ENCODE results near the gene ACO2.
"Not testable (repeated sequence)": the region's sequence is repeated elsewhere in the genome, so short reads cannot be mapped to it uniquely, and the experiment has no call there.

ACO2 gene

GRCh38 chr22:41543854-41544670, 75.1 kb downstream of the ACO2 start, which contains the start of gene POLR3H:
Gene POLR3H, minus strand, starts transcription at chr22:41544470. Its CDS starts 369 bp downstream, at chr22:41544101.
- peak; percentile 94 for FAIRE-seq

DNA sequence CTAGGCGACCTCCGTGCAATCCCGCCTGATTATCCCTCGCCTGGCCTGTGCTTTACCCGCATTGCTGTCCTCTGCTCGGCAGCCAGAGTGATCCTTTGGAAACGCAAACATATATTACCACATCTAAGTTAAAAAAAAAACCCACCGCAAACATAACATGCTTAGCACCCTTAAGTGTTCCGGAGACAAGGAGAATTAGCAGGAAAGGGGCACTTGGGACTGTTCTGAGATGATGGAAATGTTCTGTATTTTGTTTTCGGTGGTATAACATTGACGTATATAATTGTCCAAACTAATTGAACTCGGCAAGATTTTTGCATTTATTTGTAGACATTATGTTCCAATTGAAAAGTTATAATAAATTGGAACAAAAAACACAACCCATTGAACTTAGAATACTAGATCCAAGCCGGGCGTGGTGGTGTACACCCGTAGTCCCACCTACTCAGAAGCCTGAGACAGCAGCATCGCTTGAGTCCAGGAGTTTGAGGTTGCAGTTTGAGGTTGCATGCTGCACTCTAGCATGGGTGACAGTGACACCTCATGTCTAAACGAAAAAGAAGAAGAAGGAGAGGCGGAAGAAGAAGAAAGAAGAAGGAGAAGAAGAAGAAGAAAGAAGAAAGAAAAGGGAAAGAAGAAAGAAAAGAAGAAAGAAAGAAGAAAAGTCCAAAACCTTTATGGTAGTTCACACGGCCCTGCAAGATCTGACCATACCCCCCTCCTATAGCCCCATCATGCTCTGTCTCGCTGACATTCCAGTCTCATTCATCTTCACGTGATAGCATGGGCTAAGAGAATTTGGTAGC, 76.0 kb downstream of the ACO2 start:
- FAIRE-seq: no peak

DNA sequence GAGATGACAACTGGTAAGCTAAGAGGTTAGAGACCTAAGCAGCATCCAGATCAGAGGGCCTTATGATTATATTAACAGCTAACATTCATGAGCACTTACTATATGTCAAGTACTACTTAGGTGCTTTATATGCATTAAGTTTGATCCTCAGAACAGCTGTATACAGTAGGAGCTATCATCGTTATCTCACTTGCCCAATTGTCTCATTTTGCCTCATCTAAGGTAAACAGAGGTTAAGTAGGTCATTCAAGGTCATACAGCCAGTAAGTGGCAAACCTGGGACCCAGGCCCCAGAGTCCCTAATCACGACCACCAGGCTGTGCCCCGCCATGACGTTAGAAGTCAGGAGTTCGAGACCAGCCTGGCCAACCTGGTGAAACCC, 79.9 kb downstream of the ACO2 start:
- no peak for FAIRE-seq

- no peak for FAIRE-seq
Measured at GRCh38 chr22:41550952-41551491, 82.1 kb downstream of the ACO2 start.

DNA sequence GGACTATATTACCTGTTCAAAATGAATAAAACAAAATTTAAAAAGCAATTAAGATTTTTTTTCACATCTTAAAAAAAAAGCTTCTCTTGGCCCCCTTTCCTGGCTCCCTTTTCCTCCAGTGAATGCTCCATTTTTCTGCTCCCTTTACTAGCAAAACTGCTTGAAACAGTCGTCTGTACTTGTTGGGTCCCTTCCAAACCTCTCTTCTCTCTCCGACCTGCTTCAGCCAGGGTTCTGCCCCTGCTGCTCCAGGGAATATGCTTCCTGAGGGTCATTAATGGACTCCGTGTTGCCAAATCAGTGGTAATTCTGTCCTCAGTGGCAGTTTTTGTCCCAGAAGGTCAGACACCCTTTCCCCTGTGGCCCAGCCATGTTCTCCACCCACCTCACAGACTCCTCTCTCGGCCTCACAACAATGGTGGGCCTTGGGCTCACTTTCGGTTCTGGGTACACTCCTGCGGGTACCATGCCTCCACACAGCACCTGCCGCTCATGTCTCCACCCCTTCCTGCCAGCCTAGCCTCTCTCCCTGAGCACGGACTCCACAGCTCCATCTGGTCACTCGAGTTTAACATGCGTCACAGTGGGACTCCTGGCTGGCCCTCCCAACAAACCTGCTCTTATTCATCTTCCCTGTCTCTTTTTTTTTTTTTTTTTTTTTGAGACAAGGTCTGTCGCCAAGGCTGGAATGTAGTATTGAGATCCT, 83.1 kb downstream of the ACO2 start:
- no peak for FAIRE-seq

GRCh38 chr22:41555325-41555982, 86.5 kb downstream of the ACO2 start:
- FAIRE-seq: no peak

- no peak for FAIRE-seq
Measured at GRCh38 chr22:41556561-41556960, 87.6 kb downstream of the ACO2 start.

GRCh38 chr22:41557401-41558240, 88.7 kb downstream of the ACO2 start:
- FAIRE-seq: no peak

GRCh38 chr22:41558241-41558630, 89.3 kb downstream of the ACO2 start:
- not testable (repeated sequence) for FAIRE-seq

- FAIRE-seq: no peak
Measured at GRCh38 chr22:41560095-41560471, 91.2 kb downstream of the ACO2 start.

DNA sequence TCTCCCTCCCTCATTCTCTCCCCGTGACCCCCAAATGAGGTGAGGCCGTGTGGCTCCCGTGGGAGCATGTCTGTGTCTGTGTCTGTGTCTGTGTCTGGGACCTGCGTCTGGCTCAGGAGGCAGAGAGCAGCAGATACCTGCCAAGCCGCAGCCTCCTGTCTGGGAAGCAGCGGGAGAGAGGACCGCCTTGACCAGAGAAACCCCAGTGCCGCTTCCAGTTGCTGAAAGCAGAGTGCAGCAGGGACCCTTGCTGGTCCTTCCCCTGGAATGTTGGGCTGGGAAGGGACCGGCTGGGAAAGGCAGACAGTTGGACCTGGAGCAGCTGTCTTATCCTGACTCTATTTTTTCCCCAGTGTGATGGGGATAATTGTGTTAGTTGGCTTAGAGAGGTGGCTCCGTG, 92.4 kb downstream of the ACO2 start:
- FAIRE-seq: no peak

DNA sequence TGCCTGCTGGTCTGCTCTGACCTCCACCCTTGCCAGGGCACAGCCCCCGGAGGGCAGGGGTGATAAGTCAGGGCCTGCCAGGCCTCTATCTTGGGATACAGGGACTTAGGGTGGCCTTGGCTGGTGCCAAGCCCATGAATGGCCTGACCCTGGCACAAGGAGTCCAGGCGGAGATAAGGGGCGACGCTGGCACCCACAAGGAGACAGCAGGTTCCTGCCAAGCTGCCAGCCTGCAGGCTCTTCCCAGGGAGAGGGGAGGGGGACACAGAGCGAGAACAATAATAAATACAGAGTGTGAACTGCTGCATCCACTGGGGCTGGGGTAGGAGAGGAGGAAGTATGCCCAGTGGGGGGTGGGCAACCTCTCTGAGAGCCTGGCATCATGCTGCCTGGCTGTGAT, 92.9 kb downstream of the ACO2 start:
- no peak for FAIRE-seq

DNA sequence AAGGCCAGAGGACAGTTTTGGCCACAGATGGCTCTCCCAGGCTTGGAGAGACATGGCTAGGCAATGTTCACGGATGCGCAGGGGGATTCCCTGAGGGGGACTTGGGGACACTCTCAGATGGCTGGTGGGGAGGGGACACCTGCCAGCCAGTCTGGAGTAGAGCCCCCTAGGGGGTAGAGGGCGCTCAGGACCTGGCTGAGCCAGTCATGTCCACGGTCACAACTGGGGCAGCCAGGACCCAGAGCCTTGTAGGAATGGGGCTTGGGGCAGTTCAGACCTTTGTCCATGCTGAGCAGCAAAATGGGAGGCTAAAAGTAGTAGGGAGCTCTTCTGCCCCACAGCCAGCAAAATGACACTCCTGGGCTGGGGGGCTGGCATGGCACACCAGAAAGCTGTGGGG, 93.5 kb downstream of the ACO2 start:
- FAIRE-seq: no peak

DNA sequence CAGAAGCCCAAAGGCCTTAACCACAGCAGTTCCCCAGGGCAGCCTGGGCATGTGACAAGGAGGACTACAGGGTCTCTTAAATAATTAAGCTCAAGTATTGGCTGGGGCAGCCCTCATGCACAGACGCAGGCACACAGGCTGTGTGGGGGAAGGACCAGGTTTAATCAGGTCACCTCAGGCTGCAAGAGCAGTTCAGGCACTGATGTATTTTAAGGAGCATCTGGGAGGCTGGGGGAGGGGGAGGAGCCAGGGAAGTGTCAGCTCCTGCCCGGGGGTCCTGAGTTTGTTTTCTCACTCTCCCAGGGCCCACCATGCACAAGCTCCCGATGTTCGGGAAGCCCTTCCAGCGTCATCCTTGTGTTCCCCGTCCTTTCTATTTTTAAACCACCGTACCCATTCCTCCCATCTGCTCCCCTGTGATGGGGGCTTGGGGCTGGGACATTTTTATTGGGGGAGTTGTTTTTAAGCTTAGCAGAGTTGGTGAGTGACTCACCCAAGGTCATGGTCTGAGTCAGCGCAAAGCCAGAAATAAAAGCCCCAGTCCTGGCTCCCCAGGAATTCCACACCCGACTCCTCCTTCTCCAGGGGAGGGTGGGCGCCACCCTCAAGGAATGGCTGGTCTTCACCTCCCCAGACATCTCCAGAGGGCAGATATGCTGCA, 94.3 kb downstream of the ACO2 start:
- no peak for FAIRE-seq

- FAIRE-seq: no peak
Measured at GRCh38 chr22:41564563-41564962, 95.6 kb downstream of the ACO2 start.

GRCh38 chr22:41565403-41566054, 96.6 kb downstream of the ACO2 start:
- FAIRE-seq: no peak

GRCh38 chr22:41567512-41567768, 98.5 kb downstream of the ACO2 start:
- FAIRE-seq: no peak

DNA sequence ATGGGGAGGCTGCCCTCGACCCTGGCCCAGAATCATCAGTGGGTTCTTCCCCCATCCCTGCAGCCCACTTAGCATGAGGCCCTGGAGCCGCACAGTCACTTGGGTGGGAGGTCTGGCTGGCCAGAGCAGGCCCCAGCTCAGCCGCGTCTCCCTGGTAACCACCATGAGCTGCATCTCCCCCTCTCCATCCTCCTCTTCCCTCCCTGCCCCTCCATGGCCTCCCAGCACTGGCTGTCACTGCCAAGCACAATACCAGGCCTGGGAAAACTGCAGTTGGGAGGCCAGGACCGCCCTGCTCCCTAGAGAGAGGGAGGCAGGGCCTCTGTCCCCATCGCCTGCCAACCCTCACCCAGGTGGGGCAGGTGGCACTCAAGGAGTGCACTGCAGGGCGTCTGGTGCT, 99.9 kb downstream of the ACO2 start:
- no peak for FAIRE-seq

- FAIRE-seq: no peak
Measured at GRCh38 chr22:41570221-41570620, 101.3 kb downstream of the ACO2 start.

GRCh38 chr22:41571786-41572185, 102.9 kb downstream of the ACO2 start:
- FAIRE-seq: no peak

- not testable (repeated sequence) for FAIRE-seq
Measured at GRCh38 chr22:41572305-41572704, 103.4 kb downstream of the ACO2 start.
